Astrocyte (in vitro differentiated cells and primary cell): Measurements from ENCODE around the gene PXK.

ENCODE experiments used
- CTCF ChIP-seq: IDR thresholded peaks from 2 replicates; pipeline ENCODE4 v1.5.1; 2011; ENCODE audit warnings: low read depth, mild to moderate bottlenecking, inconsistent platforms, low read length, moderate library complexity; ENCODE audit not compliant: insufficient read depth
- EZH2 ChIP-seq: IDR thresholded peaks from 2 replicates; pipeline ENCODE4 v1.6.1; 2012; ENCODE audit warnings: mild to moderate bottlenecking, low read length, inconsistent platforms; ENCODE audit not compliant: insufficient read depth

DNA sequence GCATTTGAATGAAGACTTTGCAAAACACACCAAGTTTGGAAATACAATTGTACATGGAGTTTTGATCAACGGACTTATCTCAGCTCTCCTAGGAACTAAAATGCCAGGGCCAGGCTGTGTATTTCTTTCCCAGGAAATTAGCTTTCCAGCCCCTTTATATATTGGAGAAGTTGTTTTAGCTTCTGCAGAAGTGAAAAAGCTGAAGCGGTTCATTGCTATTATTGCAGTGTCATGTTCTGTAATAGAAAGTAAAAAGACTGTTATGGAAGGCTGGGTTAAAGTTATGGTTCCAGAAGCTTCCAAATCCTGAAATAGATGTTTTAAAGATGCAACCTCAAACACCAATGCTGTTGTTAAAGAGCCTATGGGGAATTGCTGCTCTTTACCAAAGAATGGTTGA, 14.9 kb upstream of the PXK start:
- no peak for TF ChIP-seq EZH2
- TF ChIP-seq CTCF, result no peak
